Adrenal gland (tissue), 12 donors: ENCODE results near the gene HDAC4. TPM values are rescaled to one million over a fixed set of nuclear protein-coding genes. Genes with fewer than 3 reads are reported as not detected.

Source experiments
- DNase-seq, 7 donors: peaks; one replicate each; pipeline ENCODE4 v3.0.0-alpha.2; 2019 to 2020
- H3K27ac ChIP-seq, 5 donors: fragments of 200-600 bp; sonication (generic) in 4 of 5; 1 replicate in 3 of 5; 2 replicates in 2 of 5; pipeline versions ENCODE4 v1.5.1 to v1.8.0; 2016 to 2020; ENCODE audit warnings: mild to moderate bottlenecking in 1 of 5
- H3K27me3 ChIP-seq: fragments of 200-600 bp; 2 replicates; pipeline ENCODE4 v1.8.0; 2021
- H3K36me3 ChIP-seq, 2 donors: fragments of 200-600 bp; replicated peaks in 1 of 2; 1 replicate in 1 of 2; 2 replicates in 1 of 2; pipeline versions ENCODE4 v1.5.1 to v1.8.0; 2018 to 2022
- H3K4me1 ChIP-seq, 2 donors: fragments of 200-600 bp; replicated peaks in 1 of 2; 1 replicate in 1 of 2; 2 replicates in 1 of 2; pipeline versions ENCODE4 v1.5.1 to v1.8.0; 2018 to 2021
- H3K4me3 ChIP-seq, 4 donors: fragments of 200-600 bp; sonication (generic) in 3 of 4; one replicate each; pipeline ENCODE4 v1.5.1; 2016 to 2018
- H3K9me3 ChIP-seq, 3 donors: fragments of 200-600 bp; sonication (generic) in 1 of 3; replicated peaks in 1 of 3; 1 replicate in 2 of 3; 2 replicates in 1 of 3; pipeline versions ENCODE4 v1.5.1 to v1.8.0; 2016 to 2021
- CTCF ChIP-seq, 6 experiments: fragments of 450-650 bp in 4 of 6; fragments of 200-600 bp in 2 of 6; sonication (generic) in 1 of 6; IDR thresholded peaks; 1 replicate in 5 of 6; 2 replicates in 1 of 6; pipeline versions ENCODE4 v1.5.1 to v1.8.0; 2016 to 2021; ENCODE audit warnings: antibody characterized with exemption in 6 of 6, mild to moderate bottlenecking in 2 of 6, moderate library complexity in 1 of 6
- POLR2A ChIP-seq, 2 donors: fragments of 450-650 bp; IDR thresholded peaks; one replicate each; pipeline ENCODE4 v1.6.1; 2017; ENCODE audit warnings: antibody characterized with exemption in 2 of 2, mild to moderate bottlenecking in 2 of 2, moderate library complexity in 1 of 2
- WGBS, 4 donors: extraction: QIAGEN DNeasy Blood & Tissue Kit in 2 of 4; methylation state at CpG; one replicate each; pipeline versions ENCODE4 v1.1.5 to v1.1.7; 2013 to 2017; 5-methylcytosine and 5-hydroxymethylcytosine counted together
- intact Hi-C, 2 donors: fragments of 100-400 bp; cut with DNase I; formaldehyde crosslinking; loops; one replicate each; pipeline versions ENCODE4 v1.14.1 to v1.15.0; 2022 to 2023
- polyA plus RNA-seq, 3 donors: library from polyadenylated mRNA; stranded (reverse); fragments of 200-250 nt in 2 of 3; fragments of 350-450 nt in 1 of 3; fragmentation: Illumina TruSeq in 1 of 3; extraction: RNeasy Lipid Tissue Mini Kit (QIAGEN cat#74804) in 1 of 3; gene quantifications; one replicate each; pipeline ENCODE4 v1.2.3, GENCODE V29; 2013 to 2014
- total RNA-seq, 9 donors: library from RNA; depleted of rRNA in 4 of 9; stranded (reverse); fragments of >200 nt in 4 of 9; fragments of 120-200 nt in 1 of 9; fragmentation: NEBNext Ultra II Directional in 1 of 9; extraction: Animal tissue kit (Norgen Biotek cat#: 25700) in 1 of 9; gene quantifications; one replicate each; pipeline versions ENCODE4 v1.1.0 to v1.2.4, GENCODE V29; 2013 to 2023
- donor health status: healthy with polysubstance abuse.
- donor health status: Bipolar disorder and iron deficiency.
- donor health status: DM: yes; HTN: yes; CAD: no.
- donor health status: DM: no; HTN: no; CAD: no.
- donor health status: DM: no; HTN: no; CAD: no.
- donor health status: DM: yes; HTN: yes; CAD: no.

Gene HDAC4
- total and polyA plus RNA-seq, 12 donors, result 8.3 to 88.9 (median 28.7) TPM

- H3K4me1 ChIP-seq, result no peaks in the 10 kb centered on the region
- no peak for TF ChIP-seq CTCF (IDR thresholded peaks at IDR 0.05)
- TF ChIP-seq POLR2A (IDR thresholded peaks at IDR 0.05), result no peak
- 81 to 95% (median 92%) methylated on average over 10 of the region's 10 CpGs for WGBS, 4 donors
- H3K27me3 ChIP-seq, result no peaks in the 10 kb centered on the region
- intact Hi-C loops, result no loop called here
- H3K9me3 ChIP-seq, result no peaks in the 10 kb centered on the region
- peaks cover 0 to 42% of the 10 kb centered on the region in 2 donors for H3K36me3 ChIP-seq
- no peak overlapping the region for H3K27ac ChIP-seq
- no peak overlapping the region for H3K4me3 ChIP-seq
- DNase-seq, result no peak
These were observed 265.3 kb downstream of the HDAC4 start for GRCh38 chr2:239135531-239135930.

GRCh38 chr2:239133945-239134570, 266.8 kb downstream of the HDAC4 start:
- no peaks in the 10 kb centered on the region for H3K4me1 ChIP-seq
- no peak for TF ChIP-seq CTCF (IDR thresholded peaks at IDR 0.05)
- TF ChIP-seq POLR2A (IDR thresholded peaks at IDR 0.05), result no peak
- no peaks in the 10 kb centered on the region for H3K9me3 ChIP-seq
- H3K27ac ChIP-seq, result no peak overlapping the region
- DNase-seq, result no peak
- peaks cover 0 to 39% of the 10 kb centered on the region in 2 donors for H3K36me3 ChIP-seq
- 93 to 98% (median 95%) methylated on average over 13 to 28 of the region's 28 CpGs for WGBS, 4 donors
- H3K4me3 ChIP-seq, result no peak overlapping the region
- intact Hi-C loops, result no loop called here
- no peaks in the 10 kb centered on the region for H3K27me3 ChIP-seq

- TF ChIP-seq CTCF (IDR thresholded peaks at IDR 0.05) (no peak), POLR2A (IDR thresholded peaks at IDR 0.05) (no peak)
- intact Hi-C loops, result no loop called here
- DNase-seq, result no peak
- Histone ChIP-seq H3K36me3 (peaks cover 0 to 35% of the 10 kb centered on the region in 2 donors), H3K27me3 (no peaks in the 10 kb centered on the region), H3K4me3 (no peak overlapping the region), H3K4me1 (no peaks in the 10 kb centered on the region), H3K27ac (no peak overlapping the region), H3K9me3 (no peaks in the 10 kb centered on the region)
- WGBS, 4 donors, result 89 to 94% (median 91%) methylated on average over 12 of the region's 12 CpGs
These were observed 268.0 kb downstream of the HDAC4 start for GRCh38 chr2:239132786-239133185.

- Histone ChIP-seq H3K36me3 (peaks cover 0 to 35% of the 10 kb centered on the region in 2 donors), H3K4me3 (no peak overlapping the region), H3K27me3 (no peaks in the 10 kb centered on the region), H3K4me1 (no peaks in the 10 kb centered on the region), H3K9me3 (no peaks in the 10 kb centered on the region), H3K27ac (no peak overlapping the region)
- WGBS, 4 donors, result 93 to 97% (median 94%) methylated on average over 13 to 17 of the region's 17 CpGs
- intact Hi-C loops, result no loop called here
- TF ChIP-seq POLR2A (IDR thresholded peaks at IDR 0.05) (no peak), CTCF (IDR thresholded peaks at IDR 0.05) (no peak)
- DNase-seq, result no peak
These were observed 268.6 kb downstream of the HDAC4 start for GRCh38 chr2:239132156-239132709.
